ENCODE measurements around the gene PSTPIP2.
"Not testable (repeated sequence)": the region's sequence is repeated elsewhere in the genome, so short reads cannot be mapped to it uniquely, and the experiment has no call there.

Gene PSTPIP2, protein sequence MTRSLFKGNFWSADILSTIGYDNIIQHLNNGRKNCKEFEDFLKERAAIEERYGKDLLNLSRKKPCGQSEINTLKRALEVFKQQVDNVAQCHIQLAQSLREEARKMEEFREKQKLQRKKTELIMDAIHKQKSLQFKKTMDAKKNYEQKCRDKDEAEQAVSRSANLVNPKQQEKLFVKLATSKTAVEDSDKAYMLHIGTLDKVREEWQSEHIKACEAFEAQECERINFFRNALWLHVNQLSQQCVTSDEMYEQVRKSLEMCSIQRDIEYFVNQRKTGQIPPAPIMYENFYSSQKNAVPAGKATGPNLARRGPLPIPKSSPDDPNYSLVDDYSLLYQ

DNA sequence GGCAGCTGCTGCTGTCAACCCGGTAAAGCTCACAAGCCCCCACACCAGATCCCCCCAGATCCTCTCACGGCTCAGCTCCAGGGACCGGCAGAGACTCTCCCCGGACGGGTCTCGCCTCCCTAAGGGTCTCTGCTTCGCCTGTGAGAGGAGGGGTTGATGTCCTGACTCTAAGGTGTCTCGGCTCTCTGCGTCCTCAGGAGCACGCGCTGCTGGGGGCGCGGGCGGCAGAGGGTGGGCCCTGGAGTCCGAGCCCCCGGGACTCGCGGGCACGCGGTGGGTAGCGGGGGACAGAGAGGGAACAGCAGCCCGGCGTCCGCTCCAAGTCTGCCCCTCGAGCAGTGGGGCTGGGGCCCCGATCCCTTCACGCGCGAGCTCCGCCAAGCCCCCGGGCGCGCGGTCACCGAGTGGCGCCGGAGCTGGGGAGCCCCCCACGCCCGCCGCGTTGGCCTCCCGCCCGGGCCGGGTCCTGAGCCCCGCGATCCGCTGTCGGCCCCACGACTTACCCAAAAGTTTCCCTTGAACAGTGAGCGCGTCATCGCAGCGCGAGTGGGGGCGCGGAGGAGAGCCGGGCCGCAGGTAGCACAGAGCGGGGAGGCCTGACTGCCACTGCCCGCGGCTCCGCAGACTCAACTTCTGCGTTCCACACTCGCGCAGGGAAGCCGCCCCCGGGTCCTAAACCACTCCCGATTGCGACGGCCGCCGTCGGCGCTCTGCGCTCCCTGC, at the start of gene PSTPIP2:
Gene PSTPIP2, minus strand, starts transcription at position 608 of the 723 bp plus-strand sequence. Its CDS starts 72 bp downstream, at position 536.
- peak in 3 of 14 donors; percentile 7 to 21 (median 15) for DNase-seq

DNA sequence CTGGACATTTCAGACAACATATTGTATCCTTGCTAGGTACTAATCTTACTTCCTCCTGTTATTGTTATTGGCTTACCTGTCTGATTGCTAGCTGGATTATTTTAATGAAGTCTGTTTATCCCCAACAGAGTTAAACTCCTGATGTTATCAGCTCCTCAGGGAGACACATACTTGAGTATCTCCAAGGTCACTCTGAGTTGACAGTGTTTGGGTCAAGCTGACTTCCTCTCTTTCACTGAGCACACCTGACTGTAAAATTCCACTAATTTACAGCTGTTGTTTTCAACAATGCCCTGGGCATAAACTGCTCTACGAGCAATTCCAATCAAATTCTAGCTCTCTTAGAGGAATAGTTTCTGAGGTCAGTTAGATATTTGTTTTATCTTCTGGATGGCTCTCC, 41.7 kb upstream of the PSTPIP2 start:
- DNase-seq: no peak

- no peak for DNase-seq
Observed at GRCh38 chr18:46110406-46110805, 38.3 kb upstream of the PSTPIP2 start.

- no peak for DNase-seq
Observed at GRCh38 chr18:46109386-46109785, 37.3 kb upstream of the PSTPIP2 start.

DNA sequence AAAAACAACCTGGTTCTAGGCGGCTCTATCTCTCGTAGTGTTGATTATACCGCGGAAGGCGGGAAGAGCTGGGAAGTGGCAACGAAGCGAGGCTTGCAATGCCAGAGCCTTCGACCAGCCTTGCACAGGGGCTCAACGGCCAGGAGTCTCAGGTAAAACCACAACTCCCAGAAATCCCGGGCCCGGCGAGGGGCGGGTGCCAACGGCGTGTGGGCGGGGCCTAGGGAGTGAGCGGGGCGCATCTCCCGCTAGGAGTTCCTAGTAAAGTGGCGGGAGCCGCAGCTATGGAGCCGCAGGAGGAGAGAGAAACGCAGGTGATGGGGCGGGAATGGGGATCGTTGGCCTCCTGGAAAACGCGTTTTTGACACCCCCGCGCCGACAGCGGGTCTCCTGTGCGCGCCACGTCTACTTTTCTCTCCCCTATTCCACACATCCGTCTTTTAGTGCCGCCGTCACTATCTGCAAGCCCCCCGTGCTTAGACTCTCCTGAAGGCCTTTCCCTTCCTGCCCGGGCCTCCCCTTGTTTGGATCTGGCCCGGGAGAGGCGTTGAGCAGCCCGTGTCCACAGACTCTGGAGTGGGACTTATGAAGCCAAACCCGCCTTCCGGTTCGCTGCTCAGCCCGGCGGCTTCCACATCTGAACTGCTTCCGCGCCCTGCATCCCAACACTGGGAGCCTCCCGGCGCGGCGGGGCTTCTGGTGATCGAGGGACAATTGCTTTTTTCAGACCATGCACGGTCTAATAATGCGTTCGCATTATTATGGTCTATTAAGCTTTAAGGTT, 32.3 kb upstream of the PSTPIP2 start, which contains the start of gene HAUS1:
Gene HAUS1, plus strand, starts transcription at position 258 of the 784 bp plus-strand sequence. Its CDS starts 27 bp downstream, at position 285.
- peak; percentile 37 to 92 (median 80) for DNase-seq

GRCh38 chr18:46099463-46099862, 27.4 kb upstream of the PSTPIP2 start:
- peak in 1 of 14 donors; percentile 1 for DNase-seq

GRCh38 chr18:46098616-46098933, 26.5 kb upstream of the PSTPIP2 start:
- DNase-seq: no peak

GRCh38 chr18:46097801-46098615, 25.9 kb upstream of the PSTPIP2 start, which contains the start of gene ATP5F1A:
Gene ATP5F1A (minus strand): TSS chr18:46098296. CDS start chr18:46098231, 65 bp downstream.
- peak; percentile 5 to 93 (median 86) for DNase-seq

GRCh38 chr18:46097431-46097800, 25.4 kb upstream of the PSTPIP2 start:
- peak in 2 of 14 donors; percentile 38 to 40 for DNase-seq

GRCh38 chr18:46096651-46097300, 24.7 kb upstream of the PSTPIP2 start:
- DNase-seq: no peak

- no peak for DNase-seq
Observed at GRCh38 chr18:46095532-46095931, 23.5 kb upstream of the PSTPIP2 start.

GRCh38 chr18:46088501-46088900, 16.4 kb upstream of the PSTPIP2 start:
- DNase-seq: not testable (repeated sequence)

GRCh38 chr18:46084431-46084830, 12.4 kb upstream of the PSTPIP2 start:
- no peak for DNase-seq

DNA sequence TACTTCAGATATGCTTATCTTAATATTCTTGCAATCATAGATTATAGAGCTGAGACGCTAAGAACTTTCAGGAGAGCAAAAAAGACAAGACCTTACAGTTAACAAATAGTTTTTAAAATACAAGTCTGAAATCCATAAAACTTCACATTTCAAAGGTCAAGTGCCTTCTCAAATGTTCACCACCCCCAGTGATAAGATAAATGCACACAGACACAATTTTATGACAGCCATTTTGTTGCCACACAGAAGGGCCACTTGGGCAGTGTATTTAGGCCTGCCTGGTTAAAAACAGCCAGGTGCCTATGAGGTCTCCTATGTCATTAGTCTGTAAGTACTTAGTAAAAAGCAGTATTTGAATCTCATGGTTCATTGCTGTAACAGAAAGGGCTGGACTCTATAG, 8.1 kb upstream of the PSTPIP2 start:
- DNase-seq: no peak

DNA sequence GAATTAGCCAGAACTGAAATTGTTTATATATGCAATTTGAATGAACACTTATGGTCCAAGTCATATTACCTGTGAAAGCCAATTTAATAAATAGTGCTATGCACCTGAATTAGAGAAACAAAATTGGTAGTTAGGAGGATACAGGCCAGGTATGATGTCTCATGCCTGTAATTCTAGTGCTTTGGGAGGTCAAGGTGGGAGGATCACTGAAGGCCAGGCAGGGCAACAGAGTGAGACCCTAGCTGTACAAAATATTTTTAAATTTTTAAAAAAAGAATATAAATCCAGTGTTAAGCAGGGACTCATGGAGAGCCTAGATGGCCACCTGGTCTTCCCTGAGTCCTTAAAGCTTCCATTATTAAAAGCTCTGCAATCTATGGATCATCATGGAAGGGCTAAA, 7.3 kb upstream of the PSTPIP2 start:
- DNase-seq: no peak

DNA sequence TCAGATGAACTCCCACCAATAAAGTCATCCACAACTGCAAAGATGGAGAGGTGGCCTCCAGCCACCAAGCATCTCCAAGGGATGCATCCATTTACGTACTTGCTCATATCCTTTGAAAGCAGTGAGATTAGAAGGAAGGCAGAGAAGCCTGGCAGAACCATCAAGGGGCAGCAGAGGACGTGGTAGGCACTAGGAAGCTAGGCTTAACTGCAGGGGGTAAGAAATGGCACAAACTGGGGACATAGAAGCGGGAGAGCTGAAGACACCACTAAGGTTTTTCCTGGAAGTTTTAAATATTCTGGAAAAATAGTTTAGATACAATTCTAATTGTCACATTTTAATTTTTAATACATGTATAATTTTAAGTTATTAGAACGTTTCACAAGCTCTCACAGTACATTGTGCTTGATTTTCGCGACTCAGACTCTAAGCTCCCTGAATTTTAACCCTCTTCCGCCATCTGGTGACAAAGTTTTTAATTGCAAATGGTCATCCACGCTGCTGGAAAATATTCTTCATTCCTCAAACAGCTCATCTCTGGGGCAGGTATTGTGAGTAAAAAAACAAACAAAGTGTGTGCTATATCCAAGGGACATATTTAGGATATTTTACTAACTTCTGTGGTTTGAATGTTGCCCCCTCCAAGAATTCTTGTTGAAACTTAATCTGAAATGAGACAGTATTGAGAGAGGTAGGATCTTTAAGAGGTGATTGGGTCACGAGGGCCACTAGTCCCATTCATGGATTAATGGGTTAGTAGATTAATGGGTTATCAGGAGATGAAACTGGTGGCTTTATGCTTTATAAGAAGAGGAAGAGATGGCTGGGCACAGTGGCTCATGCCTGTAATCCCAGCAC, 1.6 kb upstream of the PSTPIP2 start:
- peak in 2 of 14 donors; percentile 7 to 30 for DNase-seq

DNA sequence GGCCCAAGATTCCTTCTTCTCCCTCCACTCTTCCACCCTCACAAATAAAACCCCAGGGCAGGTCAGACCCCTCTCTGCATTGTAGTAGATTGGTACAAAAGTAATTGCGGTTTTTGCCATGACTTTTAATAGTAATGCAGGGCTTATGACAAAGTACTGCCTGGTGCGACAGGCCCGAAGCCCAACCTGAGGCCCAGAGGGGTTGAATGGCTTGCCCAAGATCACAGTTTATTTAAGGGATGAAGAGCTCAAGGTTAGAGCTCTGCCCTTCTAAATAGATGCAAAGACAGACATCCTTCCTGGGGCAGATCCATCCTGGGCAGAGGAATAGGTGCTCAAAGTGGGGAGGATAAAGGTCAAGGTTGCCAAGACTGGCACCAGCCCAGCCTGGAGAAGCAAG, 899 bp upstream of the PSTPIP2 start:
- DNase-seq: no peak

GRCh38 chr18:46072376-46072867, 362 bp upstream of the PSTPIP2 start:
- no peak for DNase-seq

DNA sequence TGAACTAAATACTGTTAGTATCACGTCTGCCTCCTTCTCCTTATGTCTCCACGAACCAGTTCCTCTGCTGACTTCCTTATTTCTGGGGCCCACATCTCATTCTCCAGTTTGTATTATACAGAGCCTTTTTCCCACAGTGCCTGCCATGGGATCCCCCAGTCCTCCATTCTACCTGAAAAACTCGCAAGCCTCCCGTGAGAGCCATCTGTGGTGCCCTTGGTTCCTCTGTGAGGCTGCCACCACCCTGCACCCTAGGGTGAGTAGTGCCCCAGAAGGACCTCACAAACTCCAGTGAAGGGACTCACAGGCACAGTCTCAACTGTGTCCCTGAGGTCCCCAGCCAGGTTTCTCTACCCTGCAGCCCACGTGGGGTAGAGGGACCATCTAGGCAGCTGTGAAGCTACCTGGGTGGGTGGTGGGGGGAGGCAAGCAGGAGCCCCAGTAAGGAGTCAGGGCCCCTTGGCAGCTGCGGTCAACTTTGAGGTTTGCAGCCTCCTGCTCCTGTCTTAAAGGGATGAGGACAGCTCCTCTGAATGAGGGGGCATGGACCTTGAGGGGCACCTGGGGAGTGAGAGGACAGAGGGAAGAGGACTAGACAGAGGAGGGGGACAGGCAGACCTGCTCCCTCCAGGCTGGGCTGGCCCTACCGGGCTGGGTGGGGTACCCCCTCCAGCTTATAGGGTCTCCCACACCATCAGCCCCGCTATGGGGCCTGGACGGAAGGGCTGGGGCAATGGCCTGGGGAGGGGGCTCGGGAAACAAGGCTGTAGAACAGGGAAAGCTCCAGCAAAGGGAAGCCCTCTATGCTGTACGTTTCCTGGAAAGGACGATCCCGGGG, 1.0 kb downstream of the PSTPIP2 start:
- DNase-seq: peak in 1 of 14 donors; percentile 18

Data from C1 segment of cervical spinal cord (tissue), 14 donors.